Activated CD8-positive, alpha-beta T cell treated with anti-CD3 and anti-CD28 coated beads for 36 hours (primary cell): Measurements from ENCODE around the gene ACSF2. TPM values are rescaled to one million over a fixed set of nuclear protein-coding genes. Genes with fewer than 3 reads are reported as not detected.

Experiments
- ATAC-seq: fragments of 200-7000 bp; cut with Tn5 transposase; one replicate; pipeline ENCODE4 v1.10.0; 2021; ENCODE audit warnings: mild to moderate bottlenecking, moderate library complexity
- CTCF ChIA-PET: fragments of 350-600 bp; sonication (Branson Sonifier 250); formaldehyde crosslinking; loops from one replicate; lab custom pipeline; 2021; ENCODE audit warnings: antibody characterized with exemption; lab: Charles Lee
- POLR2A ChIA-PET: fragments of 350-600 bp; sonication (Branson Sonifier 250); formaldehyde crosslinking; loops from one replicate; lab custom pipeline; 2021; ENCODE audit warnings: antibody characterized with exemption; lab: Charles Lee
- DNase-seq: peaks from one replicate; pipeline ENCODE4 v3.0.0-alpha.2; 2020
- H3K27ac Mint-ChIP-seq: one replicate; pipeline ENCODE4 v1.8.0; 2021; ENCODE audit warnings: mild to moderate bottlenecking, mixed read lengths
- H3K27me3 Mint-ChIP-seq: one replicate; pipeline ENCODE4 v1.8.0; 2021; ENCODE audit warnings: mixed read lengths
- H3K36me3 Mint-ChIP-seq: one replicate; pipeline ENCODE4 v1.8.0; 2021; ENCODE audit warnings: low read depth, mixed read lengths
- H3K4me1 Mint-ChIP-seq: one replicate; pipeline ENCODE4 v1.8.0; 2021; ENCODE audit warnings: low read depth, mixed read lengths
- H3K4me3 Mint-ChIP-seq: one replicate; pipeline ENCODE4 v1.8.0; 2021; ENCODE audit warnings: mild to moderate bottlenecking, moderate library complexity, mixed read lengths
- H3K9me3 Mint-ChIP-seq: one replicate; pipeline ENCODE4 v1.8.0; 2021; ENCODE audit warnings: mixed read lengths
- CTCF ChIP-seq: fragments of 200-600 bp; IDR thresholded peaks from one replicate; pipeline ENCODE4 v1.8.0; 2022; ENCODE audit warnings: antibody characterized with exemption, mild to moderate bottlenecking
- intact Hi-C: fragments of 100-400 bp; cut with micrococcal nuclease; formaldehyde crosslinking; loops from one replicate; pipeline ENCODE4 v1.10.0; 2022
- total RNA-seq, 2 experiments: library from RNA; stranded (reverse); gene quantifications; one replicate each; pipeline ENCODE4 v1.2.3, GENCODE V29; 2021

ACSF2 gene
- total RNA-seq, 2 experiments from 2014 or later, result 14.5 to 17.5 TPM

GRCh38 chr17:50444841-50445715, 19.1 kb downstream of the ACSF2 start:
- POLR2A ChIA-PET, result interaction anchor here (0.6 to 0.7 kb wide), 2 partner anchors 48 to 71 kb away, joined by 3 to 4 read pairs; partner anchors contain the start of gene LRRC59
- Mint-ChIP-seq H3K27ac (no peak overlapping the region), H3K36me3 (no peaks in the 10 kb centered on the region), H3K4me3 (no peak overlapping the region), H3K9me3 (no peaks in the 10 kb centered on the region), H3K27me3 (no peaks in the 10 kb centered on the region), H3K4me1 (no peaks in the 10 kb centered on the region)
- DNase-seq (no peak), ATAC-seq (no peak)
- intact Hi-C loops, result no loop called here
- CTCF ChIA-PET, result no interaction called here
- TF ChIP-seq CTCF, result no peak

- Mint-ChIP-seq H3K4me3 (no peak overlapping the region), H3K9me3 (no peaks in the 10 kb centered on the region), H3K27me3 (no peaks in the 10 kb centered on the region), H3K36me3 (no peaks in the 10 kb centered on the region), H3K27ac (no peak overlapping the region), H3K4me1 (no peaks in the 10 kb centered on the region)
- TF ChIP-seq CTCF, result no peak
- ChIA-PET POLR2A (interaction anchor here (0.6 kb wide), 2 partner anchors 49 to 184 kb away, joined by 4 read pairs; partner anchors contain the start of gene LRRC59), CTCF (interaction anchor here (0.7 to 0.9 kb wide), 3 partner anchors 37 to 181 kb away, joined by 3 read pairs; no protein-coding TSS in a partner anchor)
- ATAC-seq (no peak), DNase-seq (no peak)
- intact Hi-C loops, result no loop called here
Measured at GRCh38 chr17:50445730-50446325, 19.8 kb downstream of the ACSF2 start.

- Mint-ChIP-seq H3K36me3 (no peaks in the 10 kb centered on the region), H3K9me3 (no peaks in the 10 kb centered on the region)
Measured at GRCh38 chr17:50447870-50448595, 22.0 kb downstream of the ACSF2 start.

GRCh38 chr17:50448643-50449042, 22.6 kb downstream of the ACSF2 start:
- DNase-seq (no peak), ATAC-seq (no peak)
- Mint-ChIP-seq H3K4me3 (no peak overlapping the region), H3K36me3 (no peaks in the 10 kb centered on the region), H3K27me3 (no peaks in the 10 kb centered on the region), H3K9me3 (no peaks in the 10 kb centered on the region), H3K27ac (no peak overlapping the region), H3K4me1 (no peaks in the 10 kb centered on the region)
- POLR2A ChIA-PET, result no interaction called here
- CTCF ChIA-PET, result no interaction called here
- no peak for TF ChIP-seq CTCF
- intact Hi-C loops, result no loop called here

More at GRCh38 chr17:50447870-50448595, 22.0 kb downstream of the ACSF2 start:
- intact Hi-C loops, result no loop called here
- no peaks in the 10 kb centered on the region for H3K27me3 Mint-ChIP-seq
- no peak for TF ChIP-seq CTCF
- H3K4me1 Mint-ChIP-seq, result no peaks in the 10 kb centered on the region
- ATAC-seq, result no peak
- no peak overlapping the region for H3K4me3 Mint-ChIP-seq
- no peak for DNase-seq
- POLR2A ChIA-PET, result no interaction called here
- CTCF ChIA-PET, result no interaction called here
- no peak overlapping the region for H3K27ac Mint-ChIP-seq
